Choroid plexus epithelial cell (primary cell): ENCODE results near the gene TMEM108.

ENCODE experiments used
- DNase-seq: peaks from one replicate; pipeline ENCODE4 v3.0.0-alpha.2; 2010; ENCODE audit warnings: low read depth
- H3K4me3 ChIP-seq: 2 replicates; pipeline ENCODE4 v1.5.1; 2011; ENCODE audit warnings: low read depth, mild to moderate bottlenecking, control low read depth, low read length, moderate library complexity
- CTCF ChIP-seq: conservative IDR thresholded peaks from 2 replicates; pipeline ENCODE4 v1.5.1; 2011; ENCODE audit warnings: low read depth, mild to moderate bottlenecking, control low read depth, inconsistent platforms, low read length, moderate library complexity

The TMEM108 gene

GRCh38 chr3:133388696-133389395 lies 350.7 kb downstream of the TMEM108 start:
- TF ChIP-seq CTCF = no peak
- DNase-seq = no peak
- no peak overlapping the region for H3K4me3 ChIP-seq

GRCh38 chr3:133390715-133391114 lies 352.5 kb downstream of the TMEM108 start:
- DNase-seq = no peak
- TF ChIP-seq CTCF = no peak
- no peak overlapping the region for H3K4me3 ChIP-seq

GRCh38 chr3:133393204-133393603 lies 355.0 kb downstream of the TMEM108 start:
- TF ChIP-seq CTCF = no peak
- DNase-seq = no peak
- no peak overlapping the region for H3K4me3 ChIP-seq

GRCh38 chr3:133393691-133394474 lies 355.7 kb downstream of the TMEM108 start:
- no peak for DNase-seq
- TF ChIP-seq CTCF = no peak
- no peak overlapping the region for H3K4me3 ChIP-seq

- no peak for DNase-seq
- no peak overlapping the region for H3K4me3 ChIP-seq
- no peak for TF ChIP-seq CTCF
Measured at GRCh38 chr3:133394561-133395311, 356.5 kb downstream of the TMEM108 start.

- no peak for TF ChIP-seq CTCF
- H3K4me3 ChIP-seq = no peak overlapping the region
- DNase-seq = no peak
Measured at GRCh38 chr3:133396906-133397305, 358.7 kb downstream of the TMEM108 start.
